PFSK-1 (cell line): ENCODE results near the gene GOLPH3L.

Experiments used
- FOXP2 ChIP-seq: optimal IDR thresholded peaks from 2 replicates; pipeline ENCODE3; 2011; ENCODE audit warnings: borderline replicate concordance, control low read depth, inconsistent platforms; ENCODE audit not compliant: insufficient read depth; ENCODE audit errors: extremely low read length, extremely low read depth
- POLR2AphosphoS5 ChIP-seq: IDR thresholded peaks from 2 replicates; pipeline ENCODE4 v1.6.1; 2012; ENCODE audit warnings: low read depth, mild to moderate bottlenecking, control low read depth, low read length, moderate library complexity
- SIN3A ChIP-seq: IDR thresholded peaks from 2 replicates; pipeline ENCODE4 v1.6.1; 2012; ENCODE audit warnings: mild to moderate bottlenecking, low read length, moderate library complexity, borderline replicate concordance; ENCODE audit not compliant: insufficient read depth
- TAF1 ChIP-seq: IDR thresholded peaks from 2 replicates; pipeline ENCODE4 v1.6.1; 2012; ENCODE audit warnings: low read length, control low read depth, borderline replicate concordance; ENCODE audit not compliant: insufficient read depth
- TF ChIP-seq, protein P1 (sequence below), 2 experiments: IDR thresholded peaks; 2 replicates each; pipeline versions ENCODE4 v1.6.1 to v1.8.0; 2011 to 2012; ENCODE audit warnings: low read depth in 2 of 2, low read length in 2 of 2, control low read depth in 1 of 2, inconsistent platforms in 1 of 2, mild to moderate bottlenecking in 1 of 2, moderate library complexity in 1 of 2; ENCODE audit not compliant: insufficient read depth in 1 of 2

DNA sequence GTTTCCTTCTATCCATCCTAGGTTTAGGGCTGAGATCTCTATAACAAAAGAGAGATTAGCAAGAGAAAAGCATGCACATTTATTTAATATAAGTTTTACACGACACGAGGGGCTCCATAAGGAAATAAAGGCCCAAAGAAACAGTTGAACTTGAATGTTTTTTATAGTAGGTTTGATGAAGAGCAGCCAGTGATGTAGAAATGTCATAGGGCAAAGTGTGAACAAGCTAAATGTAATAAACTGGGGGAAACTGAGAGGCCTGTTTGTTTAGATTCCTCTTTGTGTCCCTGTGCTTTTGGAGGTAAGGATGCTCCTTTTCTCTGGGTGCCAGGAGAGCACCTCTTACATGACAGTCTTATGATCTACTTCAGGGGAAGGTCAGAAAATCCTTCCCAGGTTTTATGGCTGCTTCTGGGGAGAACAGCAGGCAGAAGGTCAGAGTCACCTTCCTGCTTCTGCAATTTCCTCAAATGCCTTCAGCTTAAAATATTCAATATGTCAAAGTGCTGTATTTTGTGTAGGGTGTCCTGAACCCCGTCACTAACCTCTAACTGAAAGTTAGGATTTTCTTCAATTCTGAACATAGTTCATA lies 33.3 kb upstream of the GOLPH3L start:
- TF ChIP-seq POLR2AphosphoS5 (no peak), TAF1 (no peak), SIN3A (no peak), FOXP2 (no peak)
- TF ChIP-seq, protein P1, sequence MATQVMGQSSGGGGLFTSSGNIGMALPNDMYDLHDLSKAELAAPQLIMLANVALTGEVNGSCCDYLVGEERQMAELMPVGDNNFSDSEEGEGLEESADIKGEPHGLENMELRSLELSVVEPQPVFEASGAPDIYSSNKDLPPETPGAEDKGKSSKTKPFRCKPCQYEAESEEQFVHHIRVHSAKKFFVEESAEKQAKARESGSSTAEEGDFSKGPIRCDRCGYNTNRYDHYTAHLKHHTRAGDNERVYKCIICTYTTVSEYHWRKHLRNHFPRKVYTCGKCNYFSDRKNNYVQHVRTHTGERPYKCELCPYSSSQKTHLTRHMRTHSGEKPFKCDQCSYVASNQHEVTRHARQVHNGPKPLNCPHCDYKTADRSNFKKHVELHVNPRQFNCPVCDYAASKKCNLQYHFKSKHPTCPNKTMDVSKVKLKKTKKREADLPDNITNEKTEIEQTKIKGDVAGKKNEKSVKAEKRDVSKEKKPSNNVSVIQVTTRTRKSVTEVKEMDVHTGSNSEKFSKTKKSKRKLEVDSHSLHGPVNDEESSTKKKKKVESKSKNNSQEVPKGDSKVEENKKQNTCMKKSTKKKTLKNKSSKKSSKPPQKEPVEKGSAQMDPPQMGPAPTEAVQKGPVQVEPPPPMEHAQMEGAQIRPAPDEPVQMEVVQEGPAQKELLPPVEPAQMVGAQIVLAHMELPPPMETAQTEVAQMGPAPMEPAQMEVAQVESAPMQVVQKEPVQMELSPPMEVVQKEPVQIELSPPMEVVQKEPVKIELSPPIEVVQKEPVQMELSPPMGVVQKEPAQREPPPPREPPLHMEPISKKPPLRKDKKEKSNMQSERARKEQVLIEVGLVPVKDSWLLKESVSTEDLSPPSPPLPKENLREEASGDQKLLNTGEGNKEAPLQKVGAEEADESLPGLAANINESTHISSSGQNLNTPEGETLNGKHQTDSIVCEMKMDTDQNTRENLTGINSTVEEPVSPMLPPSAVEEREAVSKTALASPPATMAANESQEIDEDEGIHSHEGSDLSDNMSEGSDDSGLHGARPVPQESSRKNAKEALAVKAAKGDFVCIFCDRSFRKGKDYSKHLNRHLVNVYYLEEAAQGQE (IDR thresholded peaks at IDR 0.05; ENCODE audit: insufficient read depth in 1 of 2, low read depth in 2 of 2, low read length in 2 of 2): no peak
